Measurements from ENCODE around the gene FAM216B. TPM values are rescaled to one million over a fixed set of nuclear protein-coding genes. Genes with fewer than 3 reads are reported as not detected.

The FAM216B gene
- total RNA-seq, 2 experiments from 2014 or later: not detected

DNA sequence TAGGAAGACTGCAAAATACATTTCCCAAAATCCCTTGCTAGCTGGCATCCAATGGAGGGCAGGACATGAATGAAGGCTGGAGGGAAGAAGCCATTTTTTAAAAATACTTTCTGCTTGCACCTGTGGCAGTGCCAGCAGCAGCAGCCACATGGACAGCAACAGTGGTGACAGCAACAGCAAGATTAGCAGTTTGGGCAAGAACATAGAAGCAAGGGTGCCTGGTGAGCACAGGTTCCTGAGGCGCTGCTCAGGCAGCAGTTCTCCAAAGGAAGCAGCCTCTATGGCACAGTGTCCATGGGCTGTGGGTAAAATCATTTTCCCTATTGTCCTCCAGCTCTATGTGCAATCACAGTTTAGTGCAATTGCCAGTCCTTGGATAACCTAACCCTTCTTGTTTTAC lies 1.3 kb upstream of the FAM216B start:
- ChIA-PET CTCF (ENCODE audit: unreplicated experiment) (no interaction called here), POLR2A (no interaction called here)
- H4K20me1 ChIP-seq (ENCODE audit: insufficient read depth, low read length): no peaks in the 10 kb centered on the region

DNA sequence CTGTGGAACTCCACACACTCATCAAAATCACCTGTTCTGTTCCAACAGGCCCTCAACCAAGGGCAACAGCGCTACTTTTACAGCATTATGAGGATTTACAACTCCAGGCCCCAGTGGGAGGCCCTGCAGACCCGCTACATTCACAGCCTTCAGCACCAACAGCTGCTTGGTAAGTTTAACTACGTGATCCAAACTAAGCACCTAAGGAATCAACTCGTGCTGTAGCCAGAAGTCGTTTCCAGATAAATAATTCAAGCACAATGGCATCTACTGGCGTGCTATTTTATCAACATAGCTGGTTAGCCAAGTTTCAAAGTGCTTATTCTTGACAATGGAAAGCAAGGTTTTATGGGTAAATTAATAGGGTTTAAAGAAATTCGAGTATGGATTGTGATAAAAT lies 5.3 kb downstream of the FAM216B start:
- Histone ChIP-seq H3K4me1 (ENCODE audit: insufficient read depth, low read length, poor library complexity, severe bottlenecking) (no peaks in the 10 kb centered on the region), H3K9me2 (ENCODE audit: insufficient read depth, low read length) (no peaks in the 10 kb centered on the region), H3K9me3 (ENCODE audit: low read length) (no peaks in the 10 kb centered on the region), H3K4me2 (ENCODE audit: low read length) (no peak overlapping the region), H3K27ac (ENCODE audit: low read depth, low read length, poor library complexity, severe bottlenecking) (no peak overlapping the region), H2AFZ (ENCODE audit: low read length) (no peak overlapping the region), H4K20me1 (ENCODE audit: insufficient read depth, low read length) (no peaks in the 10 kb centered on the region), H3K4me3 (ENCODE audit: low read depth, low read length, poor library complexity, severe bottlenecking) (no peak overlapping the region), H3K79me2 (ENCODE audit: insufficient read depth, low read depth, low read length) (no peaks in the 10 kb centered on the region), H3K36me3 (ENCODE audit: insufficient read depth, low read length) (no peaks in the 10 kb centered on the region)
- ChIA-PET POLR2A (no interaction called here), CTCF (ENCODE audit: unreplicated experiment) (no interaction called here)
- TF ChIP-seq, protein P1, sequence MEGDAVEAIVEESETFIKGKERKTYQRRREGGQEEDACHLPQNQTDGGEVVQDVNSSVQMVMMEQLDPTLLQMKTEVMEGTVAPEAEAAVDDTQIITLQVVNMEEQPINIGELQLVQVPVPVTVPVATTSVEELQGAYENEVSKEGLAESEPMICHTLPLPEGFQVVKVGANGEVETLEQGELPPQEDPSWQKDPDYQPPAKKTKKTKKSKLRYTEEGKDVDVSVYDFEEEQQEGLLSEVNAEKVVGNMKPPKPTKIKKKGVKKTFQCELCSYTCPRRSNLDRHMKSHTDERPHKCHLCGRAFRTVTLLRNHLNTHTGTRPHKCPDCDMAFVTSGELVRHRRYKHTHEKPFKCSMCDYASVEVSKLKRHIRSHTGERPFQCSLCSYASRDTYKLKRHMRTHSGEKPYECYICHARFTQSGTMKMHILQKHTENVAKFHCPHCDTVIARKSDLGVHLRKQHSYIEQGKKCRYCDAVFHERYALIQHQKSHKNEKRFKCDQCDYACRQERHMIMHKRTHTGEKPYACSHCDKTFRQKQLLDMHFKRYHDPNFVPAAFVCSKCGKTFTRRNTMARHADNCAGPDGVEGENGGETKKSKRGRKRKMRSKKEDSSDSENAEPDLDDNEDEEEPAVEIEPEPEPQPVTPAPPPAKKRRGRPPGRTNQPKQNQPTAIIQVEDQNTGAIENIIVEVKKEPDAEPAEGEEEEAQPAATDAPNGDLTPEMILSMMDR (conservative IDR thresholded peaks at IDR 0.05; ENCODE audit: low read length): no peak
- TF ChIP-seq EZH2phosphoT487 (IDR thresholded peaks at IDR 0.05; ENCODE audit: borderline replicate concordance, low read depth, low read length): no peak
- DNase-seq (ENCODE audit: low spot score): no peak
- intact Hi-C loops (cut with micrococcal nuclease; ENCODE audit: unreplicated experiment): no loop called here
- BruUV-seq (replicated peaks): no TSS peak

More for the DNA sequence above, 1.3 kb upstream of the FAM216B start:
- H3K79me2 ChIP-seq (ENCODE audit: insufficient read depth, low read depth, low read length): no peaks in the 10 kb centered on the region
- no peak overlapping the region for H3K4me2 ChIP-seq (ENCODE audit: low read length)
- H3K4me3 ChIP-seq (ENCODE audit: low read depth, low read length, poor library complexity, severe bottlenecking): no peak overlapping the region
- H3K27ac ChIP-seq (ENCODE audit: low read depth, low read length, poor library complexity, severe bottlenecking): no peak overlapping the region
- H3K9me3 ChIP-seq (ENCODE audit: low read length): no peaks in the 10 kb centered on the region
- H3K9me2 ChIP-seq (ENCODE audit: insufficient read depth, low read length): no peaks in the 10 kb centered on the region
- H3K4me1 ChIP-seq (ENCODE audit: insufficient read depth, low read length, poor library complexity, severe bottlenecking): no peaks in the 10 kb centered on the region
- BruUV-seq (replicated peaks): no TSS peak
- intact Hi-C loops (cut with micrococcal nuclease; ENCODE audit: unreplicated experiment): no loop called here
- H2AFZ ChIP-seq (ENCODE audit: low read length): no peak overlapping the region
- no peak for DNase-seq (ENCODE audit: low spot score)
- H3K36me3 ChIP-seq (ENCODE audit: insufficient read depth, low read length): no peaks in the 10 kb centered on the region
- TF ChIP-seq, protein P1 (conservative IDR thresholded peaks at IDR 0.05; ENCODE audit: low read length): no peak

- intact Hi-C loops (cut with micrococcal nuclease; ENCODE audit: unreplicated experiment): no loop called here
- H3K4me2 ChIP-seq (ENCODE audit: low read length): no peak overlapping the region
- POLR2A ChIA-PET: no interaction called here
Measured at GRCh38 chr13:42788601-42789000, 7.2 kb downstream of the FAM216B start.

More at GRCh38 chr13:42788601-42789000, 7.2 kb downstream of the FAM216B start:
- CTCF ChIA-PET (ENCODE audit: unreplicated experiment): no interaction called here
- no peak for DNase-seq (ENCODE audit: low spot score)
- no peaks in the 10 kb centered on the region for H3K4me1 ChIP-seq (ENCODE audit: insufficient read depth, low read length, poor library complexity, severe bottlenecking)
- H3K36me3 ChIP-seq (ENCODE audit: insufficient read depth, low read length): no peaks in the 10 kb centered on the region
- H3K27ac ChIP-seq (ENCODE audit: low read depth, low read length, poor library complexity, severe bottlenecking): no peak overlapping the region
- no peaks in the 10 kb centered on the region for H3K79me2 ChIP-seq (ENCODE audit: insufficient read depth, low read depth, low read length)
- H4K20me1 ChIP-seq (ENCODE audit: insufficient read depth, low read length): no peaks in the 10 kb centered on the region
- no peaks in the 10 kb centered on the region for H3K9me2 ChIP-seq (ENCODE audit: insufficient read depth, low read length)
- TF ChIP-seq, protein P1 (conservative IDR thresholded peaks at IDR 0.05; ENCODE audit: low read length): no peak
- TF ChIP-seq EZH2phosphoT487 (IDR thresholded peaks at IDR 0.05; ENCODE audit: borderline replicate concordance, low read depth, low read length): no peak
- no peak overlapping the region for H2AFZ ChIP-seq (ENCODE audit: low read length)
- no peak overlapping the region for H3K4me3 ChIP-seq (ENCODE audit: low read depth, low read length, poor library complexity, severe bottlenecking)
- BruUV-seq (replicated peaks): no TSS peak
- H3K9me3 ChIP-seq (ENCODE audit: low read length): no peaks in the 10 kb centered on the region
